ENCODE measurements around the gene ROBO1.

- TF ChIP-seq CTCF (IDR thresholded peaks at IDR 0.05; ENCODE audit: insufficient read depth, low read length, poor library complexity, severe bottlenecking): no peak
- TF ChIP-seq EZH2phosphoT487 (conservative IDR thresholded peaks at IDR 0.05; ENCODE audit: low read length): no peak
Measured at GRCh38 chr3:79488407-79488806, 279.4 kb downstream of the ROBO1 start.
